ENCODE results near the gene RASSF5. TPM values are rescaled to one million over a fixed set of nuclear protein-coding genes. Genes with fewer than 3 reads are reported as not detected.

Gene RASSF5
- total and polyA plus RNA-seq, 9 of the 15 experiments (the other 6 are each of a cell fraction or from before 2014, with no cell fraction given): 6.1 to 41.0 (median 25.2) TPM

GRCh38 chr1:206503591-206504362 is 3.6 kb upstream of the RASSF5 start (continued):
- TF ChIP-seq BACH1 (tag; IDR thresholded peaks at IDR 0.05) (peak; percentile 87; the same call in 1 of the 2 replicates), POLR3A (IDR thresholded peaks at IDR 0.05; ENCODE audit: borderline replicate concordance, extremely low read depth, insufficient read depth, insufficient read length) (no peak), CREB5 (CRISPR knock-in tag; IDR thresholded peaks at IDR 0.05) (no peak), GTF2F1 (IDR thresholded peaks at IDR 0.05; ENCODE audit: low read depth, low read length) (no peak), DNMT1 (IDR thresholded peaks at IDR 0.05) (no peak), ZNF23 (CRISPR knock-in tag; IDR thresholded peaks at IDR 0.05) (0 out of 2 replicates have a peak, but pooled peaks have one; percentile 11), NR2C2 (CRISPR knock-in tag; IDR thresholded peaks at IDR 0.05) (no peak), NR2C2 (tag; IDR thresholded peaks at IDR 0.05) (peak; percentile 37; the same call in 1 of the 2 replicates), NFIC (IDR thresholded peaks at IDR 0.05) (peak; percentile 85), ZSCAN32 (CRISPR knock-in tag; IDR thresholded peaks at IDR 0.05) (no peak), EGR1 (conservative IDR thresholded peaks at IDR 0.05) (peak; percentile 90), ZBTB9 (CRISPR knock-in tag; IDR thresholded peaks at IDR 0.05) (0 out of 2 replicates have a peak, but pooled peaks have one; percentile 43), ZKSCAN3 (CRISPR knock-in tag; IDR thresholded peaks at IDR 0.05) (no peak), ZFP30 (CRISPR knock-in tag; IDR thresholded peaks at IDR 0.05; ENCODE audit: borderline replicate concordance) (no peak), TBP (optimal IDR thresholded peaks at IDR 0.05; ENCODE audit: low read depth, low read length) (peak; percentile 15), CEBPG (CRISPR knock-in tag; IDR thresholded peaks at IDR 0.05) (peak; percentile 44; the same call in 1 of the 2 replicates), CEBPG (tag; conservative IDR thresholded peaks at IDR 0.05 in 1 of 2, IDR thresholded peaks at IDR 0.05 in 1 of 2) (peak; percentile 55 to 64; a peak in 2 of 4 replicates), ZFP91 (CRISPR knock-in tag; IDR thresholded peaks at IDR 0.05) (no peak), E2F3 (CRISPR knock-in tag; IDR thresholded peaks at IDR 0.05) (no peak), ZBTB43 (CRISPR knock-in tag; IDR thresholded peaks at IDR 0.05) (no peak), ZNF24 (IDR thresholded peaks at IDR 0.05) (no peak), STAG1 (CRISPR knock-in tag; IDR thresholded peaks at IDR 0.05; ENCODE audit: borderline replicate concordance) (no peak), ZNF77 (CRISPR knock-in tag; IDR thresholded peaks at IDR 0.05) (no peak), ARHGAP35 (IDR thresholded peaks at IDR 0.05; ENCODE audit: partially characterized antibody) (no peak), PRMT5 (CRISPR knock-in tag; IDR thresholded peaks at IDR 0.05) (no peak)

Data from K562 (cell line).